ENCODE data around the gene MECP2.

DNA sequence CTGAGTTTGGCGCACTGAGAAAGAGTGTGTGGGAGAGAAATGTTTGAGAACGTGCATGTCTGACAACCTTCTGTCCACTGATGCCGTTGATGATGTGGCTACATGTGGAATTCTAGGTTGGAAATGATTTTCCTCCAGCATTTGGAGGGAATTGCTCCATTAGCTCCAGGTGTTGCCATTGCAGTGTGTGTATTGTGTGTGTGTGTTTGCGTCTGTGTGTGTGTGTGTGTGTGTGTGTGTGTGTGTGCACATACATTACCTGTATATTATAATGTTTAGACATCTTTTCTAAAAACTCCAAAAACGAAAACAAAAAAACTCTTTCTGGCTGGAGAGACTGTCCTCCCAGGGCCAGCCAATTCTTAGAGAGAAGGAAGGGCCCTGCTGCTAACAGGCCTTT is 18.2 kb upstream of the MECP2 start:
- TF ChIP-seq CREB5 (CRISPR knock-in tag; IDR thresholded peaks at IDR 0.05; ENCODE audit: low read depth) (no peak), OSR1 (CRISPR knock-in tag; IDR thresholded peaks at IDR 0.05) (no peak), ARNTL (CRISPR knock-in tag; IDR thresholded peaks at IDR 0.05; ENCODE audit: borderline replicate concordance, low read depth) (no peak), ZNF565 (CRISPR knock-in tag; conservative IDR thresholded peaks at IDR 0.05; ENCODE audit: low read depth) (no peak), PATZ1 (CRISPR knock-in tag; IDR thresholded peaks at IDR 0.05; ENCODE audit: borderline replicate concordance) (no peak)

Data from SK-N-SH treated with all-trans-retinoic acid at 6 μM for 48 hours (cell line).